Upper lobe of left lung (tissue), 4 donors: Measurements from ENCODE around the gene B3GNT9.

ENCODE experiments used
- CTCF ChIP-seq, 6 experiments: fragments of 450-650 bp in 4 of 6; fragments of 200-600 bp in 2 of 6; sonication (generic) in 2 of 6; IDR thresholded peaks; one replicate each; pipeline ENCODE4 v1.5.1; 2016 to 2019; ENCODE audit warnings: antibody characterized with exemption in 6 of 6
- POLR2A ChIP-seq, 4 donors: fragments of 450-650 bp; IDR thresholded peaks; one replicate each; pipeline ENCODE4 v1.5.1; 2016 to 2017; ENCODE audit warnings: antibody characterized with exemption in 4 of 4, mild to moderate bottlenecking in 2 of 4
- POLR2AphosphoS5 ChIP-seq, 2 donors: sonication (generic); formaldehyde crosslinking; IDR thresholded peaks; one replicate each; pipeline ENCODE4 v1.5.1; 2017; ENCODE audit warnings: antibody characterized with exemption in 2 of 2

- TF ChIP-seq POLR2A (IDR thresholded peaks at IDR 0.05) (no peak), CTCF (IDR thresholded peaks at IDR 0.05) (no peak), POLR2AphosphoS5 (IDR thresholded peaks at IDR 0.05) (no peak)
Measured at GRCh38 chr16:67188798-67189197, 38.0 kb upstream of the B3GNT9 start.
